ENCODE measurements around the gene ZNF189.

GRCh38 chr9:101400120-101400519 lies 1.5 kb downstream of the ZNF189 start:
- no peak for TF ChIP-seq CTCF (IDR thresholded peaks at IDR 0.05)
- no peak for TF ChIP-seq POLR2A (IDR thresholded peaks at IDR 0.05)
